ENCODE measurements around the gene CHMP2B.

DNA sequence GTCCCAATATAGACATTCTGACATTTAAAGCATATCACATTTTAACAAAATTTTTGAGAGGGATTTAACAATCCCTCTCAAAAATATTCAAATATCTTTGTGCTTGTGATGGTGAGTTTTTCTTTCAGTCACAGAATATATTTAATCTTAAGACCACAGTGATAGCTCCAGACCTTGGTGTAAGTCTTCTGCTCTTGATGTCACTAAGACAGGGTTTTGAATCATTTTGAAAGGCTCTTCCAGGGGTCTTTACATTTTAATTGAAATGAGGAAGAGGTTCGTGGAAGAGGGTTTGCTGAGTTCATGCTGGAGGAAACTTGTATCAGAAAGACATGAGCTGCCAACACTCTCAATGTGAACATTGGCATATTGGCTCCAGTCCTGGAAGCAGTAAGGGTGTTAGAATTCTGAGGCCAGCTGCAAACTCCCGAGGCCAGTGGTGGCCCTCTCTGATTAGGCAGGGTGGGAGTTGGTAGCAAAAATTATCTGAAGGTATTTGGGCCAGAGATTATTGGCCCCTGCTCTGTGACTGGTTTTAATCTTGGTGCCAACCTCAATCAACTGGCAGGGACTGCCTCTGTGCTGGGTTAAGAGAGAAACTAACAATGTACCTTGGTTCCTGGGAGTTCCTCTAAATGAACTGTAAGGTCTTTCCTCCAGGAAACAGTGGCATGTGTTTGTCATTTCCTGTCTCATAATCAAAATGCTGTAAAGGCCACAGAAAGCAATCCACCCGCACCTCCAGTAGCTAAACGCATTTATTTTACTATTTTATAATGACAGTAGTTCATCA, 44.0 kb downstream of the CHMP2B start:
- TF ChIP-seq, protein P1, sequence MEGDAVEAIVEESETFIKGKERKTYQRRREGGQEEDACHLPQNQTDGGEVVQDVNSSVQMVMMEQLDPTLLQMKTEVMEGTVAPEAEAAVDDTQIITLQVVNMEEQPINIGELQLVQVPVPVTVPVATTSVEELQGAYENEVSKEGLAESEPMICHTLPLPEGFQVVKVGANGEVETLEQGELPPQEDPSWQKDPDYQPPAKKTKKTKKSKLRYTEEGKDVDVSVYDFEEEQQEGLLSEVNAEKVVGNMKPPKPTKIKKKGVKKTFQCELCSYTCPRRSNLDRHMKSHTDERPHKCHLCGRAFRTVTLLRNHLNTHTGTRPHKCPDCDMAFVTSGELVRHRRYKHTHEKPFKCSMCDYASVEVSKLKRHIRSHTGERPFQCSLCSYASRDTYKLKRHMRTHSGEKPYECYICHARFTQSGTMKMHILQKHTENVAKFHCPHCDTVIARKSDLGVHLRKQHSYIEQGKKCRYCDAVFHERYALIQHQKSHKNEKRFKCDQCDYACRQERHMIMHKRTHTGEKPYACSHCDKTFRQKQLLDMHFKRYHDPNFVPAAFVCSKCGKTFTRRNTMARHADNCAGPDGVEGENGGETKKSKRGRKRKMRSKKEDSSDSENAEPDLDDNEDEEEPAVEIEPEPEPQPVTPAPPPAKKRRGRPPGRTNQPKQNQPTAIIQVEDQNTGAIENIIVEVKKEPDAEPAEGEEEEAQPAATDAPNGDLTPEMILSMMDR (IDR thresholded peaks at IDR 0.05; ENCODE audit: insufficient read depth, low read depth, low read length) = no peak
- TF ChIP-seq EZH2 (IDR thresholded peaks at IDR 0.05; ENCODE audit: insufficient read depth, low read length) = no peak
